ENCODE results near the gene PSTPIP1. TPM values are rescaled to one million over a fixed set of nuclear protein-coding genes. Genes with fewer than 3 reads are reported as not detected.

The PSTPIP1 gene
- total RNA-seq, 1 experiment from 2014 or later, result not detected

DNA sequence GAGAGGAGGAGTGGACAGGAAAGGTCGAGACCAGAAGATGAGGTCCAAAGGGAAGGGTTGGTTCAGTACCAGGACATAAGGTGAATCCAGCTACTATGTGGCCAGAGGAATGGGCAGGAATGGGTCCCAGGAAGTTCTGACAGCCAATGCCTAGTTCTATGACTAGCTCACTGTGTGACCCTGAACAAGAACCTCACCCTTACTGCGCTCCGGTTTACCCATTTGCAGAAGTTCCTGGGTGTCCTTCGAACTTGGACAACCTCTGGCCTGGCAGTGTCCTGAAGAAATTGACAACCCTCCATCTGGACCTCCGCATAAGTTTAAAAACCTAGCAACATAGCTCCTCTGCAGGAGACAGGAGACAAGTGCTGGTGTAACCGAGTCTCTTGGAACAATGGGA, 12.2 kb upstream of the PSTPIP1 start:
- Histone ChIP-seq H3K27ac (ENCODE audit: low read length) (no peak overlapping the region), H3K9me2 (replicated peaks; ENCODE audit: low read length) (no peaks in the 10 kb centered on the region), H3K79me2 (ENCODE audit: low read length) (no peaks in the 10 kb centered on the region), H3K36me3 (ENCODE audit: low read depth, low read length) (no peaks in the 10 kb centered on the region), H3K9ac (ENCODE audit: low read length) (no peak overlapping the region), H3K27me3 (ENCODE audit: low read length) (no peaks in the 10 kb centered on the region), H3F3A (ENCODE audit: low read length, unreplicated experiment) (no peaks in the 10 kb centered on the region), H2AFZ (ENCODE audit: low read length) (no peak overlapping the region), H3K4me2 (ENCODE audit: low read length) (no peak overlapping the region), H3K4me1 (ENCODE audit: insufficient read depth, low read length) (no peaks in the 10 kb centered on the region), H3K9me3 (ENCODE audit: low read length) (no peaks in the 10 kb centered on the region), H3K4me3 (ENCODE audit: low read length) (no peak overlapping the region), H4K20me1 (ENCODE audit: low read length) (no peaks in the 10 kb centered on the region)
- intact Hi-C loops (cut with micrococcal nuclease), result no loop called here
- ChIA-PET CTCF (no interaction called here), POLR2A (ENCODE audit: unreplicated experiment) (no interaction called here)
- no TSS peak for BruUV-seq (replicated peaks)
- TF ChIP-seq, protein P1, sequence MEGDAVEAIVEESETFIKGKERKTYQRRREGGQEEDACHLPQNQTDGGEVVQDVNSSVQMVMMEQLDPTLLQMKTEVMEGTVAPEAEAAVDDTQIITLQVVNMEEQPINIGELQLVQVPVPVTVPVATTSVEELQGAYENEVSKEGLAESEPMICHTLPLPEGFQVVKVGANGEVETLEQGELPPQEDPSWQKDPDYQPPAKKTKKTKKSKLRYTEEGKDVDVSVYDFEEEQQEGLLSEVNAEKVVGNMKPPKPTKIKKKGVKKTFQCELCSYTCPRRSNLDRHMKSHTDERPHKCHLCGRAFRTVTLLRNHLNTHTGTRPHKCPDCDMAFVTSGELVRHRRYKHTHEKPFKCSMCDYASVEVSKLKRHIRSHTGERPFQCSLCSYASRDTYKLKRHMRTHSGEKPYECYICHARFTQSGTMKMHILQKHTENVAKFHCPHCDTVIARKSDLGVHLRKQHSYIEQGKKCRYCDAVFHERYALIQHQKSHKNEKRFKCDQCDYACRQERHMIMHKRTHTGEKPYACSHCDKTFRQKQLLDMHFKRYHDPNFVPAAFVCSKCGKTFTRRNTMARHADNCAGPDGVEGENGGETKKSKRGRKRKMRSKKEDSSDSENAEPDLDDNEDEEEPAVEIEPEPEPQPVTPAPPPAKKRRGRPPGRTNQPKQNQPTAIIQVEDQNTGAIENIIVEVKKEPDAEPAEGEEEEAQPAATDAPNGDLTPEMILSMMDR (conservative IDR thresholded peaks at IDR 0.05; ENCODE audit: low read depth, low read length), result no peak
- TF ChIP-seq EZH2phosphoT487 (IDR thresholded peaks at IDR 0.05; ENCODE audit: borderline replicate concordance, low read length) (no peak), EZH2 (IDR thresholded peaks at IDR 0.05; ENCODE audit: low read length, unreplicated experiment) (no peak)
- no peak for ATAC-seq
- no peak for DNase-seq

DNA sequence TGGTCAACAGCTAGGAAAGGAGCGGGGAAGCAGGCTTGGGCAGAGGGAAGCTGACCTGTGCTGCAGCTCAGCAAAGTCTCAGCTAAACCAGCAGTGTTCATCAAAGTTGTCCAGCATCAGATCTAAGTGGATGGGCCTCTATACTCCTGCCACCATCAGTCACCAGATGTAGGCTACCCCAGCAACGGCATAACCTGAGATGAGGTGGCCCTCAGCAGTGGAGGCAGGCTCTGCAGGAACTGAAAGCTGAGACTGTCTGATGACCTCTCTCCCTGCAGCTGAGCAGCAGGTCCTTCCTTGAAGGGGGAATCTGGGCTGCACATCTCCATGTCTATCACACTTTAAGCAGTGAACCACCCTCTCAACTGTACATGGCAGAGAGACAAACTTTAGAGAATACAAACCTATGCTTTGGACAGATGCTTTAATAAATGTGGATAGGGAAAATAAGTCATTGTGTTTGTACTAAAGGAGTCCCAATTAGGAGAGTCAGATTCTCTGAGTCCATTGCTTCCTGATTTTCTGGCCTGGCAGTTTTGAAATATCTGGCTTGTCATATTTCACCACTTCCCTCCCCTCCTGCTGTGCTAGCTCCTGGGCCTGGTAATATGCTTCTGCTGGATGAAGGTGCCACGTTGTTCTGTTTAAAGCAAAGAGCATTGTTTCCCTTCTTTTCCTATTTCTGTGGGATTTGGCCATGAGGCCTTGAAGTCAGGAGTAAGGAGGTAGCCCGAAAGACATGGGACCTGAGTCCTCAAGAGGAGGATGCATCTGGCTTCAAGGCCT, 11.1 kb upstream of the PSTPIP1 start:
- H4K20me1 ChIP-seq (ENCODE audit: low read length), result no peaks in the 10 kb centered on the region
- H3K4me1 ChIP-seq (ENCODE audit: insufficient read depth, low read length), result no peaks in the 10 kb centered on the region
- H3K36me3 ChIP-seq (ENCODE audit: low read depth, low read length), result no peaks in the 10 kb centered on the region
- ChIA-PET POLR2A (ENCODE audit: unreplicated experiment) (no interaction called here), CTCF (no interaction called here)
- no peaks in the 10 kb centered on the region for H3K9me3 ChIP-seq (ENCODE audit: low read length)
- no peak overlapping the region for H3K4me2 ChIP-seq (ENCODE audit: low read length)
- no peak overlapping the region for H2AFZ ChIP-seq (ENCODE audit: low read length)
- no TSS peak for BruUV-seq (replicated peaks)
- no peak overlapping the region for H3K4me3 ChIP-seq (ENCODE audit: low read length)
- H3K9ac ChIP-seq (ENCODE audit: low read length), result no peak overlapping the region
- no peaks in the 10 kb centered on the region for H3K79me2 ChIP-seq (ENCODE audit: low read length)
- ATAC-seq, result no peak
- H3F3A ChIP-seq (ENCODE audit: low read length, unreplicated experiment), result no peaks in the 10 kb centered on the region
- H3K27me3 ChIP-seq (ENCODE audit: low read length), result no peaks in the 10 kb centered on the region
- TF ChIP-seq EZH2phosphoT487 (IDR thresholded peaks at IDR 0.05; ENCODE audit: borderline replicate concordance, low read length) (no peak), EZH2 (IDR thresholded peaks at IDR 0.05; ENCODE audit: low read length, unreplicated experiment) (no peak)
- TF ChIP-seq, protein P1 (conservative IDR thresholded peaks at IDR 0.05; ENCODE audit: low read depth, low read length), result no peak
- no peaks in the 10 kb centered on the region for H3K9me2 ChIP-seq (replicated peaks; ENCODE audit: low read length)
- DNase-seq, result no peak
- no peak overlapping the region for H3K27ac ChIP-seq (ENCODE audit: low read length)
- intact Hi-C loops (cut with micrococcal nuclease), result no loop called here

DNA sequence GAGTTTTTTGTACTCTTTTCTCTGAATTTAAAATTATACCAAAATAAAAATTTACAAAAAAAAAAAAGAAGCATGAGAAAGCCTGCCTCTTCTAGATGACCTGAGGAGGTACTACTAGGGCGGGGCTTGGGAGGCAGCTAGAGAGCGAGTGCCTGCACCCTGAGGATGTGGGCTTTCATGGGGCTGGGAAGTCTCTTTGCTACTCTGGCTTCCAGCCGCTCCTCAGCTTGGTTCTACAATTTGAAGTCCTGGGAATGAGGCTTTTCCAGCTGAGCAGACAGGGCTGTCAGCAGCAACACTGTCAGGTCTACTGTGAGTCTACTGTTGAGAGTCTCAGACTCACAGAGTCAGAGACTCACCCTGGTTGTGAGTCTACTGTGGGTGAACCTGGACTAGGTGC, 8.2 kb upstream of the PSTPIP1 start:
- ATAC-seq, result no peak
- Histone ChIP-seq H3F3A (ENCODE audit: low read length, unreplicated experiment) (no peaks in the 10 kb centered on the region), H3K27me3 (ENCODE audit: low read length) (no peaks in the 10 kb centered on the region), H3K9ac (ENCODE audit: low read length) (no peak overlapping the region), H3K4me1 (ENCODE audit: insufficient read depth, low read length) (no peaks in the 10 kb centered on the region), H3K4me3 (ENCODE audit: low read length) (no peak overlapping the region), H3K4me2 (ENCODE audit: low read length) (no peak overlapping the region), H3K36me3 (ENCODE audit: low read depth, low read length) (no peaks in the 10 kb centered on the region), H3K27ac (ENCODE audit: low read length) (no peak overlapping the region), H3K79me2 (ENCODE audit: low read length) (no peaks in the 10 kb centered on the region), H4K20me1 (ENCODE audit: low read length) (no peaks in the 10 kb centered on the region), H2AFZ (ENCODE audit: low read length) (no peak overlapping the region), H3K9me3 (ENCODE audit: low read length) (no peaks in the 10 kb centered on the region), H3K9me2 (replicated peaks; ENCODE audit: low read length) (no peaks in the 10 kb centered on the region)
- POLR2A ChIA-PET (ENCODE audit: unreplicated experiment), result no interaction called here
- intact Hi-C loops (cut with micrococcal nuclease), result no loop called here
- CTCF ChIA-PET, result no interaction called here
- no peak for TF ChIP-seq EZH2 (IDR thresholded peaks at IDR 0.05; ENCODE audit: low read length, unreplicated experiment)
- no peak for TF ChIP-seq EZH2phosphoT487 (IDR thresholded peaks at IDR 0.05; ENCODE audit: borderline replicate concordance, low read length)
- TF ChIP-seq, protein P1 (conservative IDR thresholded peaks at IDR 0.05; ENCODE audit: low read depth, low read length), result no peak
- BruUV-seq (replicated peaks), result no TSS peak
- DNase-seq, result no peak
